HCT116 (cell line): ENCODE results near the gene TINCR. TPM values are rescaled to one million over a fixed set of nuclear protein-coding genes. Genes with fewer than 3 reads are reported as not detected.

ENCODE experiments used
- ATAC-seq: fragments of 200-7000 bp; cut with Tn5 transposase; 2 replicates; pipeline ENCODE4 v1.9.1; 2020; ENCODE audit warnings: mild to moderate bottlenecking, moderate library complexity
- BruUV-seq: library from RNA; stranded (reverse); fragments of 400-500 nt; replicated peaks from 2 replicates; lab custom pipeline; 2021; lab: Mats Ljungman, UMichigan
- CTCF ChIA-PET: fragments of 300-600 bp; sonication (Branson Sonifier 250); formaldehyde crosslinking; loops from one replicate; lab custom pipeline; 2021; ENCODE audit warnings: antibody characterized with exemption; lab: Charles Lee
- POLR2A ChIA-PET: fragments of 300-600, 350-600 bp; sonication (Branson Sonifier 250); formaldehyde crosslinking; loops from one replicate; lab custom pipeline; 2021; ENCODE audit warnings: antibody characterized with exemption; lab: Charles Lee
- RAD21 ChIA-PET, 2 experiments: fragments of 300-600 bp; sonication (Branson Sonifier 250); formaldehyde crosslinking; loops; one replicate each; lab custom pipeline; 2023; ENCODE audit warnings: low total read pairs in 2 of 2; ENCODE audit not compliant: uncharacterized antibody in 2 of 2, unreplicated experiment in 2 of 2, low non-redundant PET in 1 of 2; lab: Charles Lee
- DNase-seq: peaks from one replicate; pipeline ENCODE4 v3.0.0-alpha.2; 2010; ENCODE audit warnings: low read depth, low spot score
- H2AFZ ChIP-seq: fragments of 200-600 bp; shearing (Covaris generic), sonication (generic); 2 replicates; pipeline ENCODE4 v1.6.1; 2017; ENCODE audit warnings: low read depth, mixed run types, mixed read lengths, antibody characterized with exemption, low read length; ENCODE audit not compliant: poor library complexity, severe bottlenecking
- H3K27ac ChIP-seq: 2 replicates; pipeline ENCODE4 v1.5.1; 2012; ENCODE audit warnings: low read depth, low read length
- H3K27me3 ChIP-seq: fragments of 200-600 bp; sonication (generic); 2 replicates; pipeline ENCODE4 v1.6.1; 2016; ENCODE audit warnings: mixed run types, low read length, mixed read lengths; ENCODE audit not compliant: insufficient read depth
- H3K36me3 ChIP-seq, 2 experiments: fragments of 200-500 bp in 1 of 2; fragments of 200-600 bp in 1 of 2; sonication (Bioruptor generic) in 1 of 2; sonication (generic) in 1 of 2; 2 replicates each; pipeline versions ENCODE4 v1.5.1 to v1.6.1; 2014 to 2016; ENCODE audit warnings: low read length in 2 of 2, inconsistent platforms in 1 of 2, mixed read lengths in 1 of 2, mixed run types in 1 of 2; ENCODE audit not compliant: insufficient read depth in 2 of 2, control insufficient read depth in 1 of 2
- H3K4me1 ChIP-seq, 2 experiments: fragments of 200-600 bp in 1 of 2; sonication (generic) in 1 of 2; 2 replicates each; pipeline versions ENCODE4 v1.5.1 to v1.6.1; 2012 to 2017; ENCODE audit warnings: low read length in 2 of 2, inconsistent platforms in 1 of 2, mild to moderate bottlenecking in 1 of 2, mixed read lengths in 1 of 2, mixed run types in 1 of 2, moderate library complexity in 1 of 2; ENCODE audit not compliant: insufficient read depth in 2 of 2, control insufficient read depth in 1 of 2
- H3K4me2 ChIP-seq: fragments of 200-600 bp; sonication (generic); 2 replicates; pipeline ENCODE4 v1.6.1; 2017; ENCODE audit warnings: mixed run types, low read length, mixed read lengths
- H3K4me3 ChIP-seq, 2 experiments: fragments of 200-600 bp in 1 of 2; sonication (generic) in 1 of 2; replicated peaks in 1 of 2; 2 replicates each; pipeline ENCODE4 v1.5.1; 2011 to 2016; ENCODE audit warnings: low read length in 2 of 2, control low read depth in 1 of 2, low read depth in 1 of 2, mild to moderate bottlenecking in 1 of 2, mixed read lengths in 1 of 2, mixed run types in 1 of 2
- H3K79me2 ChIP-seq: fragments of 200-600 bp; sonication (generic); 2 replicates; pipeline ENCODE4 v1.6.1; 2017; ENCODE audit warnings: mild to moderate bottlenecking, mixed run types, low read length, moderate library complexity, mixed read lengths; ENCODE audit not compliant: insufficient read depth
- H3K9ac ChIP-seq: fragments of 200-600 bp; sonication (generic); 2 replicates; pipeline ENCODE4 v1.6.1; 2016; ENCODE audit warnings: low read length, mixed read lengths
- H3K9me2 ChIP-seq: fragments of 200-600 bp; sonication (generic), shearing (Covaris generic); 2 replicates; pipeline ENCODE4 v1.6.1; 2017; ENCODE audit warnings: mixed run types, mild to moderate bottlenecking, moderate library complexity; ENCODE audit not compliant: insufficient read depth
- H3K9me3 ChIP-seq, 2 experiments: fragments of 200-500 bp in 1 of 2; fragments of 200-600 bp in 1 of 2; sonication (Bioruptor generic) in 1 of 2; sonication (generic) in 1 of 2; 2 replicates each; pipeline ENCODE4 v1.6.1; 2014 to 2017; ENCODE audit warnings: low read length in 2 of 2, mixed read lengths in 2 of 2, inconsistent platforms in 1 of 2, low read depth in 1 of 2, mild to moderate bottlenecking in 1 of 2, mixed run types in 1 of 2, moderate library complexity in 1 of 2; ENCODE audit not compliant: control insufficient read depth in 1 of 2, insufficient read depth in 1 of 2
- H4K20me1 ChIP-seq: fragments of 200-600 bp; sonication (generic), shearing (Covaris generic); 2 replicates; pipeline ENCODE4 v1.6.1; 2017; ENCODE audit warnings: mixed run types, mild to moderate bottlenecking, moderate library complexity; ENCODE audit not compliant: insufficient read depth
- ATF3 ChIP-seq: IDR thresholded peaks from 2 replicates; pipeline ENCODE4 v1.6.1; 2012
- CEBPB ChIP-seq: IDR thresholded peaks from 2 replicates; pipeline ENCODE4 v1.6.1; 2012; ENCODE audit warnings: low read depth
- ELF1 ChIP-seq: IDR thresholded peaks from 2 replicates; pipeline ENCODE4 v1.6.1; 2012; ENCODE audit warnings: low read depth, borderline replicate concordance
- EZH2 ChIP-seq: fragments of 200-600 bp; sonication (generic); IDR thresholded peaks from 2 replicates; pipeline ENCODE4 v1.6.1; 2017; ENCODE audit warnings: antibody characterized with exemption, mixed run types
- EZH2phosphoT487 ChIP-seq: fragments of 200-600 bp; IDR thresholded peaks from 2 replicates; pipeline ENCODE4 v1.6.1; 2018; ENCODE audit warnings: antibody characterized with exemption, borderline replicate concordance
- FOSL1 ChIP-seq: IDR thresholded peaks from 2 replicates; pipeline ENCODE4 v1.6.1; 2012; ENCODE audit warnings: low read depth
- MAX ChIP-seq: IDR thresholded peaks from 2 replicates; pipeline ENCODE4 v1.6.1; 2012
- RAD21 ChIP-seq: IDR thresholded peaks from 2 replicates; pipeline ENCODE4 v1.6.1; 2012; ENCODE audit warnings: low read depth, mild to moderate bottlenecking
- SIN3A ChIP-seq: IDR thresholded peaks from 2 replicates; pipeline ENCODE4 v1.6.1; 2012; ENCODE audit warnings: low read depth
- SP1 ChIP-seq: IDR thresholded peaks from 2 replicates; pipeline ENCODE4 v1.6.1; 2012; ENCODE audit warnings: low read depth
- YY1 ChIP-seq: IDR thresholded peaks from 2 replicates; pipeline ENCODE4 v1.6.1; 2011; ENCODE audit warnings: low read length, low read depth, moderate library complexity, mild to moderate bottlenecking; ENCODE audit not compliant: insufficient replicate concordance; ENCODE audit errors: extremely low read depth
- ZBTB33 ChIP-seq: IDR thresholded peaks from 2 replicates; pipeline ENCODE4 v1.6.1; 2011; ENCODE audit warnings: mild to moderate bottlenecking, low read length, moderate library complexity; ENCODE audit not compliant: insufficient replicate concordance; ENCODE audit errors: extremely low read depth
- ZFX ChIP-seq: fragments of 450-650 bp; IDR thresholded peaks from 2 replicates; pipeline ENCODE4 v1.6.1; 2017
- intact Hi-C: fragments of 100-400 bp; cut with micrococcal nuclease; formaldehyde crosslinking; loops from 2 replicates; pipeline ENCODE4 v1.10.0; 2022
- total RNA-seq: library from RNA; stranded (reverse); gene quantifications from one replicate; pipeline ENCODE4 v1.2.1, GENCODE V29; 2021; ENCODE audit not compliant: unreplicated experiment

The TINCR gene
- total RNA-seq, 1 experiment from 2014 or later = 6.1 TPM

GRCh38 chr19:5557691-5558090 is 10.1 kb downstream of the TINCR start:
- ATAC-seq (no peak), DNase-seq (no peak)
- Histone ChIP-seq H3K36me3 (no peaks in the 10 kb centered on the region), H3K4me3 (no peak overlapping the region), H3K27me3 (no peaks in the 10 kb centered on the region), H3K4me1 (no peaks in the 10 kb centered on the region), H3K9me2 (no peaks in the 10 kb centered on the region), H3K9ac (no peak overlapping the region), H4K20me1 (no peaks in the 10 kb centered on the region), H3K4me2 (no peak overlapping the region), H3K79me2 (no peaks in the 10 kb centered on the region), H3K9me3 (no peaks in the 10 kb centered on the region; a peak in 1 of 4 replicates), H3K27ac (no peak overlapping the region), H2AFZ (no peak overlapping the region)
- TF ChIP-seq ZFX = no peak
- no peak for TF ChIP-seq MAX
- no peak for TF ChIP-seq EZH2phosphoT487
- no peak for TF ChIP-seq EZH2
- TF ChIP-seq ATF3 = no peak
- TF ChIP-seq SP1 = no peak
- no peak for TF ChIP-seq RAD21
- no peak for TF ChIP-seq YY1
- no peak for TF ChIP-seq CEBPB
- TF ChIP-seq SIN3A = no peak
- TF ChIP-seq ELF1 = no peak
- TF ChIP-seq FOSL1 = no peak
- no peak for TF ChIP-seq ZBTB33
- RAD21 ChIA-PET = no interaction called here
- BruUV-seq = no TSS peak
- POLR2A ChIA-PET = no interaction called here
- intact Hi-C loops = no loop called here
- CTCF ChIA-PET = interaction anchor here (2.0 kb wide), 1 partner anchor 10 kb away, joined by 8 read pairs; no protein-coding TSS in a partner anchor
